ENCODE data around the gene POLR1E.
"Not testable (repeated sequence)": the region's sequence is repeated elsewhere in the genome, so short reads cannot be mapped to it uniquely, and the experiment has no call there.

Gene POLR1E

GRCh38 chr9:37477987-37478619 lies 7.6 kb upstream of the POLR1E start:
- not testable (repeated sequence) for H3K4me2 ChIP-seq (ENCODE audit: low read depth, low read length, poor library complexity, severe bottlenecking); H3K9me3 ChIP-seq (ENCODE audit: insufficient read depth, low read depth, low read length)

DNA sequence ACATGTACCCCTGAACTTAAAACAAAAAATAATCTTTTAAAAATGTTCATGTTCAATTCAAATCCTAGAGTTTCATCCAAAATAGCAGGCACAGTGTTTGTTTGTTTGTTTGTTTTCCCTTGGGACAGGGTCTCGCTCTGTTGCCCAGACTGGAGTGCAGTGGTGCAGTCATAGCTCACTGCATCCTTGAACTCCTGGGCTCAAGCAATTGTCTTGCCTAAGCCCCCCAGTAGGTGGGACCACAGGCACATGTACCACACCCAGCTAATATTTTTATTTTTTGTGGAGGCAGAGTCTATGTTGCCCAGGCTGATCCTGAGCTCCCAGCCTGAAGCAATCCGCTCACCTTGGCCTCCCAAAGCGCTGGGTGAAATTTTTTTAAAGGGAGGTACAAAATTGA lies 5.0 kb upstream of the POLR1E start:
- Histone ChIP-seq H3K9me3 (ENCODE audit: insufficient read depth, low read depth, low read length) (no peaks in the 10 kb centered on the region), H3K4me3 (ENCODE audit: low read length, poor library complexity, severe bottlenecking) (no peak overlapping the region), H3K4me1 (ENCODE audit: insufficient read depth, low read length, poor library complexity, severe bottlenecking) (peaks cover 8% of the 10 kb centered on the region), H3K79me2 (ENCODE audit: insufficient read depth, low read length) (no peaks in the 10 kb centered on the region), H4K20me1 (ENCODE audit: insufficient read depth, low read length, poor library complexity, severe bottlenecking) (no peaks in the 10 kb centered on the region), H3K4me2 (ENCODE audit: low read depth, low read length, poor library complexity, severe bottlenecking) (no peak overlapping the region), H3K27me3 (ENCODE audit: insufficient read depth, low read length, poor library complexity, severe bottlenecking) (no peaks in the 10 kb centered on the region), H2AFZ (ENCODE audit: low read length) (no peak overlapping the region), H3K9me2 (replicated peaks; ENCODE audit: low read depth, low read length) (no peaks in the 10 kb centered on the region), H3K9ac (ENCODE audit: low read depth, low read length, poor library complexity, severe bottlenecking) (no peak overlapping the region), H3K36me3 (ENCODE audit: insufficient read depth, low read length) (no peaks in the 10 kb centered on the region), H3F3A (ENCODE audit: low read depth) (no peaks in the 10 kb centered on the region)
- TF ChIP-seq, protein P1, sequence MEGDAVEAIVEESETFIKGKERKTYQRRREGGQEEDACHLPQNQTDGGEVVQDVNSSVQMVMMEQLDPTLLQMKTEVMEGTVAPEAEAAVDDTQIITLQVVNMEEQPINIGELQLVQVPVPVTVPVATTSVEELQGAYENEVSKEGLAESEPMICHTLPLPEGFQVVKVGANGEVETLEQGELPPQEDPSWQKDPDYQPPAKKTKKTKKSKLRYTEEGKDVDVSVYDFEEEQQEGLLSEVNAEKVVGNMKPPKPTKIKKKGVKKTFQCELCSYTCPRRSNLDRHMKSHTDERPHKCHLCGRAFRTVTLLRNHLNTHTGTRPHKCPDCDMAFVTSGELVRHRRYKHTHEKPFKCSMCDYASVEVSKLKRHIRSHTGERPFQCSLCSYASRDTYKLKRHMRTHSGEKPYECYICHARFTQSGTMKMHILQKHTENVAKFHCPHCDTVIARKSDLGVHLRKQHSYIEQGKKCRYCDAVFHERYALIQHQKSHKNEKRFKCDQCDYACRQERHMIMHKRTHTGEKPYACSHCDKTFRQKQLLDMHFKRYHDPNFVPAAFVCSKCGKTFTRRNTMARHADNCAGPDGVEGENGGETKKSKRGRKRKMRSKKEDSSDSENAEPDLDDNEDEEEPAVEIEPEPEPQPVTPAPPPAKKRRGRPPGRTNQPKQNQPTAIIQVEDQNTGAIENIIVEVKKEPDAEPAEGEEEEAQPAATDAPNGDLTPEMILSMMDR (conservative IDR thresholded peaks at IDR 0.05; ENCODE audit: low read length): no peak; the same call in 1 of the 2 replicates
- TF ChIP-seq EZH2phosphoT487 (IDR thresholded peaks at IDR 0.05; ENCODE audit: borderline replicate concordance): no peak

More at GRCh38 chr9:37477987-37478619, 7.6 kb upstream of the POLR1E start:
- H3K9me2 ChIP-seq (replicated peaks; ENCODE audit: low read depth, low read length); H3K36me3 ChIP-seq (ENCODE audit: insufficient read depth, low read length); H3K79me2 ChIP-seq (ENCODE audit: insufficient read depth, low read length); H3K4me1 ChIP-seq (ENCODE audit: insufficient read depth, low read length, poor library complexity, severe bottlenecking); H3K4me3 ChIP-seq (ENCODE audit: low read length, poor library complexity, severe bottlenecking); H3K9ac ChIP-seq (ENCODE audit: low read depth, low read length, poor library complexity, severe bottlenecking); H4K20me1 ChIP-seq (ENCODE audit: insufficient read depth, low read length, poor library complexity, severe bottlenecking); H3F3A ChIP-seq (ENCODE audit: low read depth); H2AFZ ChIP-seq (ENCODE audit: low read length); H3K27me3 ChIP-seq (ENCODE audit: insufficient read depth, low read length, poor library complexity, severe bottlenecking): not testable (repeated sequence)

DNA sequence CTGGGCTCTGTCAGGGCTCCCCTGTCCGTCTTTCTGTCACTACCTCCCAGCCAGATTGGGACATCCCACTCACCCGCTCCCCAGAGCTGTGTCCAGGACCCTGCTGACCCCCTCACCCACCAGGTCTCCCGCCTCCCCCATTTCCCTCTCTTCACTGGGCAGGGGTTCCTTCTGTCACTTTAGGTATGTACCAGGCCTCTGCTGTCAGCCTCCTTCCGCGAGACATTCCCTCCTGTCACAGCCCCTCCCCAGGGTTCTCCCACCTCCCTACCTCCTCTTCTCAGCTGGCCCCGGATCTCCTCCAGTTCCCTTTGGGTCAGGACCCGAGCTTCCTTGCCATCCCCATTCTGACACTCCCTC lies 488 bp downstream of the POLR1E start:
- peak overlapping the region; percentile 88 for H3K4me3 ChIP-seq (ENCODE audit: low read length, poor library complexity, severe bottlenecking)
- peaks cover 31% of the 10 kb centered on the region for H3K79me2 ChIP-seq (ENCODE audit: insufficient read depth, low read length)
- H3K9me3 ChIP-seq (ENCODE audit: insufficient read depth, low read depth, low read length): no peaks in the 10 kb centered on the region
- H3K4me2 ChIP-seq (ENCODE audit: low read depth, low read length, poor library complexity, severe bottlenecking): peak overlapping the region; percentile 77
- H3K27me3 ChIP-seq (ENCODE audit: insufficient read depth, low read length, poor library complexity, severe bottlenecking): no peaks in the 10 kb centered on the region
- H3K9ac ChIP-seq (ENCODE audit: low read depth, low read length, poor library complexity, severe bottlenecking): peak overlapping the region; percentile 84
- peaks cover 34% of the 10 kb centered on the region for H3K4me1 ChIP-seq (ENCODE audit: insufficient read depth, low read length, poor library complexity, severe bottlenecking)
- peaks cover 6% of the 10 kb centered on the region for H4K20me1 ChIP-seq (ENCODE audit: insufficient read depth, low read length, poor library complexity, severe bottlenecking)
- TF ChIP-seq, protein P1 (conservative IDR thresholded peaks at IDR 0.05; ENCODE audit: low read length): no peak
- no peak for TF ChIP-seq EZH2phosphoT487 (IDR thresholded peaks at IDR 0.05; ENCODE audit: borderline replicate concordance)
- no peaks in the 10 kb centered on the region for H3F3A ChIP-seq (ENCODE audit: low read depth)
- no peaks in the 10 kb centered on the region for H3K36me3 ChIP-seq (ENCODE audit: insufficient read depth, low read length)
- no peaks in the 10 kb centered on the region for H3K9me2 ChIP-seq (replicated peaks; ENCODE audit: low read depth, low read length)
- peak overlapping the region; percentile 85; the same call in 1 of the 2 replicates for H2AFZ ChIP-seq (ENCODE audit: low read length)
